GM23338 (cell line): ENCODE data around the gene GPC5. TPM values are rescaled to one million over a fixed set of nuclear protein-coding genes. Genes with fewer than 3 reads are reported as not detected.

Experiments
- ATAC-seq: fragments of 200-7000 bp; cut with Tn5 transposase; 3 replicates; pipeline ENCODE4 v1.9.1; 2020
- DNase-seq: peaks from one replicate; pipeline ENCODE4 v3.0.0-alpha.2; 2015; ENCODE audit warnings: low spot score
- H2AFZ ChIP-seq: fragments of 200-600 bp; sonication (generic); 2 replicates; pipeline ENCODE4 v1.8.0; 2016; ENCODE audit warnings: antibody characterized with exemption, mild to moderate bottlenecking, moderate library complexity
- H3F3A ChIP-seq: fragments of 200-600 bp; sonication (generic); replicated peaks from 2 replicates; pipeline ENCODE4 v1.8.0; 2017; ENCODE audit warnings: antibody characterized with exemption, mixed run types, low read depth
- H3K27ac ChIP-seq: fragments of 200-600 bp; sonication (generic); 2 replicates; pipeline ENCODE4 v1.6.1; 2016; ENCODE audit warnings: low read depth
- H3K27me3 ChIP-seq: fragments of 200-600 bp; sonication (generic); 2 replicates; pipeline ENCODE4 v1.8.0; 2016; ENCODE audit warnings: mild to moderate bottlenecking, mixed run types, moderate library complexity; ENCODE audit not compliant: insufficient read depth
- H3K36me3 ChIP-seq: fragments of 200-600 bp; sonication (generic); 2 replicates; pipeline ENCODE4 v1.8.0; 2016; ENCODE audit warnings: mild to moderate bottlenecking; ENCODE audit not compliant: insufficient read depth
- H3K4me1 ChIP-seq: fragments of 200-600 bp; sonication (generic); 2 replicates; pipeline ENCODE4 v1.8.0; 2016; ENCODE audit warnings: mild to moderate bottlenecking, moderate library complexity; ENCODE audit not compliant: insufficient read depth
- H3K4me2 ChIP-seq: fragments of 200-600 bp; sonication (generic); 2 replicates; pipeline ENCODE4 v1.7.1; 2017; ENCODE audit warnings: mixed run types
- H3K4me3 ChIP-seq: fragments of 200-600 bp; sonication (generic); 2 replicates; pipeline ENCODE4 v1.6.1; 2016; ENCODE audit warnings: mixed run types
- H3K79me2 ChIP-seq: fragments of 200-600 bp; sonication (generic); replicated peaks from 2 replicates; pipeline ENCODE4 v1.8.0; 2017; ENCODE audit warnings: mild to moderate bottlenecking; ENCODE audit not compliant: insufficient read depth
- H3K9me2 ChIP-seq: fragments of 200-600 bp; sonication (generic); 2 replicates; pipeline ENCODE4 v1.8.0; 2017; ENCODE audit not compliant: insufficient read depth
- H4K20me1 ChIP-seq: fragments of 200-600 bp; sonication (generic); replicated peaks from 2 replicates; pipeline ENCODE4 v1.8.0; 2017; ENCODE audit warnings: mild to moderate bottlenecking; ENCODE audit not compliant: insufficient read depth
- H3K27ac Mint-ChIP-seq: 2 replicates; pipeline ENCODE4 v1.8.0; 2020; ENCODE audit warnings: inconsistent platforms, mild to moderate bottlenecking, moderate library complexity, mixed read lengths
- H3K27me3 Mint-ChIP-seq: 3 replicates; pipeline ENCODE4 v1.8.0; 2022; ENCODE audit warnings: low read depth, mild to moderate bottlenecking, moderate library complexity, mixed read lengths, inconsistent platforms; ENCODE audit not compliant: insufficient read depth, poor library complexity
- H3K36me3 Mint-ChIP-seq: 3 replicates; pipeline ENCODE4 v1.8.0; 2021; ENCODE audit warnings: low read depth, mild to moderate bottlenecking, inconsistent platforms, moderate library complexity, mixed read lengths
- H3K4me1 Mint-ChIP-seq: 3 replicates; pipeline ENCODE4 v1.8.0; 2020; ENCODE audit warnings: mild to moderate bottlenecking, inconsistent platforms, mixed read lengths
- H3K4me3 Mint-ChIP-seq: 3 replicates; pipeline ENCODE4 v1.8.0; 2021; ENCODE audit warnings: moderate library complexity, mild to moderate bottlenecking, inconsistent platforms, mixed read lengths
- H3K9me3 Mint-ChIP-seq: 3 replicates; pipeline ENCODE4 v1.8.0; 2020; ENCODE audit warnings: moderate library complexity, mild to moderate bottlenecking, inconsistent platforms, mixed read lengths
- CREB1 ChIP-seq: fragments of 250-450 bp; sonication (Bioruptor Pico); IDR thresholded peaks from 2 replicates; pipeline ENCODE4 v1.5.0; 2020; ENCODE audit warnings: low read depth, mild to moderate bottlenecking, moderate library complexity
- EZH2 ChIP-seq: fragments of 200-600 bp; sonication (generic); IDR thresholded peaks from one replicate; pipeline ENCODE4 v1.8.0; 2017; ENCODE audit warnings: antibody characterized with exemption, mild to moderate bottlenecking, low read depth; ENCODE audit not compliant: unreplicated experiment
- EZH2phosphoT487 ChIP-seq: fragments of 200-600 bp; sonication (generic); IDR thresholded peaks from one replicate; pipeline ENCODE4 v1.8.1; 2018; ENCODE audit warnings: antibody characterized with exemption; ENCODE audit not compliant: unreplicated experiment
- POLR2AphosphoS5 ChIP-seq: IDR thresholded peaks from 2 replicates; pipeline ENCODE4 v1.6.1; 2016; ENCODE audit warnings: antibody characterized with exemption, low read depth
- ZNF114 ChIP-seq: fragments of 250-450 bp; sonication (Bioruptor Pico); IDR thresholded peaks from 2 replicates; pipeline ENCODE4 v1.5.0; 2020; ENCODE audit warnings: mild to moderate bottlenecking, moderate library complexity
- ZNF331 ChIP-seq: fragments of 250-450 bp; sonication (Bioruptor Pico); IDR thresholded peaks from 2 replicates; pipeline ENCODE4 v1.5.0; 2020; ENCODE audit warnings: low read depth, mild to moderate bottlenecking, moderate library complexity
- polyA plus RNA-seq: library from polyadenylated mRNA; unstranded; fragments of >200 nt; fragmentation: Nextera tagmentation; extraction: Ambion mirVana; gene quantifications from 2 replicates; pipeline ENCODE4 v1.2.1, GENCODE V29; 2016
- total RNA-seq: library from RNA; depleted of rRNA; stranded (reverse); fragments of >200 nt; shearing (Covaris generic); gene quantifications from 2 replicates; pipeline ENCODE4 v1.2.3, GENCODE V29; 2014
- TF ChIP-seq, protein P1 (sequence below): fragments of 250-450 bp; sonication (Bioruptor Pico); IDR thresholded peaks from 2 replicates; pipeline ENCODE4 v1.5.0; 2020; ENCODE audit warnings: mild to moderate bottlenecking, moderate library complexity
- TF ChIP-seq, protein P2 (sequence below): IDR thresholded peaks from 2 replicates; pipeline ENCODE4 v1.6.1; 2016; ENCODE audit warnings: antibody characterized with exemption
- TF ChIP-seq, protein P3 (sequence below): IDR thresholded peaks from one replicate; pipeline ENCODE4 v1.6.1; 2018; ENCODE audit warnings: antibody characterized with exemption; ENCODE audit not compliant: unreplicated experiment

Gene GPC5
- total and polyA plus RNA-seq, 2 experiments from 2014 or later = 0.95 to 1.1 TPM

DNA sequence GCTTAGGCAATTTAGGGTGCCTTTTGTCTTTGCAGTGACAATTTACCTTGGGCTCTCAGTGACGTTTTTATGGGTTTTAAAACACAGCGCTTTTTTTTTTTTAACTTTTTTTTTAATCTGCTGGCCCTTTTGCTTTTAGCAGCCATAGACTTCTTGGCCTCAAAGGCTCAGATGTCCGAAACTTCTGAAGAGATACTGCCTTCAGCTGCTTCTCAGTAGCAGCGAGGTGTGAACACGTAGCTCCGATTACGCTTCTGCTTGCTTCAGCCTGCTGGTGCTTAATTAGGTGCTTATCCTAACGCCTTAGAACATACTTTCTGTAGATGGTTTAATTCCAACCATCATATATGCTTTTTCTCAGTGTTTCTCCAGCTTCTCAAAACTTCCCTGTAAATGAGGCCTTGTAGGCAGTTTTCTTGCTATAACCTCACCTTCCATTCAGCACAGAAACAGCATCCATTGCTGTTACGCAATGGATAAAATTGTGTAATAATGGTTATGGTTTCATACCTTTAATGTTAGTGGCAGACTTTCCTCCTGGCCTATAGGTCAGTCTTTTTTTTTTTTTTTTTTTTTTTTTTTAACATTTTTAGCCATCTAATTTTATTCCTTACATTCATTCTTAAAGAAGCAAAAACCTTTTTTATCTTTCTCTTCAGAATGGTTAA is 723.9 kb downstream of the GPC5 start (continued):
- TF ChIP-seq, protein P1, sequence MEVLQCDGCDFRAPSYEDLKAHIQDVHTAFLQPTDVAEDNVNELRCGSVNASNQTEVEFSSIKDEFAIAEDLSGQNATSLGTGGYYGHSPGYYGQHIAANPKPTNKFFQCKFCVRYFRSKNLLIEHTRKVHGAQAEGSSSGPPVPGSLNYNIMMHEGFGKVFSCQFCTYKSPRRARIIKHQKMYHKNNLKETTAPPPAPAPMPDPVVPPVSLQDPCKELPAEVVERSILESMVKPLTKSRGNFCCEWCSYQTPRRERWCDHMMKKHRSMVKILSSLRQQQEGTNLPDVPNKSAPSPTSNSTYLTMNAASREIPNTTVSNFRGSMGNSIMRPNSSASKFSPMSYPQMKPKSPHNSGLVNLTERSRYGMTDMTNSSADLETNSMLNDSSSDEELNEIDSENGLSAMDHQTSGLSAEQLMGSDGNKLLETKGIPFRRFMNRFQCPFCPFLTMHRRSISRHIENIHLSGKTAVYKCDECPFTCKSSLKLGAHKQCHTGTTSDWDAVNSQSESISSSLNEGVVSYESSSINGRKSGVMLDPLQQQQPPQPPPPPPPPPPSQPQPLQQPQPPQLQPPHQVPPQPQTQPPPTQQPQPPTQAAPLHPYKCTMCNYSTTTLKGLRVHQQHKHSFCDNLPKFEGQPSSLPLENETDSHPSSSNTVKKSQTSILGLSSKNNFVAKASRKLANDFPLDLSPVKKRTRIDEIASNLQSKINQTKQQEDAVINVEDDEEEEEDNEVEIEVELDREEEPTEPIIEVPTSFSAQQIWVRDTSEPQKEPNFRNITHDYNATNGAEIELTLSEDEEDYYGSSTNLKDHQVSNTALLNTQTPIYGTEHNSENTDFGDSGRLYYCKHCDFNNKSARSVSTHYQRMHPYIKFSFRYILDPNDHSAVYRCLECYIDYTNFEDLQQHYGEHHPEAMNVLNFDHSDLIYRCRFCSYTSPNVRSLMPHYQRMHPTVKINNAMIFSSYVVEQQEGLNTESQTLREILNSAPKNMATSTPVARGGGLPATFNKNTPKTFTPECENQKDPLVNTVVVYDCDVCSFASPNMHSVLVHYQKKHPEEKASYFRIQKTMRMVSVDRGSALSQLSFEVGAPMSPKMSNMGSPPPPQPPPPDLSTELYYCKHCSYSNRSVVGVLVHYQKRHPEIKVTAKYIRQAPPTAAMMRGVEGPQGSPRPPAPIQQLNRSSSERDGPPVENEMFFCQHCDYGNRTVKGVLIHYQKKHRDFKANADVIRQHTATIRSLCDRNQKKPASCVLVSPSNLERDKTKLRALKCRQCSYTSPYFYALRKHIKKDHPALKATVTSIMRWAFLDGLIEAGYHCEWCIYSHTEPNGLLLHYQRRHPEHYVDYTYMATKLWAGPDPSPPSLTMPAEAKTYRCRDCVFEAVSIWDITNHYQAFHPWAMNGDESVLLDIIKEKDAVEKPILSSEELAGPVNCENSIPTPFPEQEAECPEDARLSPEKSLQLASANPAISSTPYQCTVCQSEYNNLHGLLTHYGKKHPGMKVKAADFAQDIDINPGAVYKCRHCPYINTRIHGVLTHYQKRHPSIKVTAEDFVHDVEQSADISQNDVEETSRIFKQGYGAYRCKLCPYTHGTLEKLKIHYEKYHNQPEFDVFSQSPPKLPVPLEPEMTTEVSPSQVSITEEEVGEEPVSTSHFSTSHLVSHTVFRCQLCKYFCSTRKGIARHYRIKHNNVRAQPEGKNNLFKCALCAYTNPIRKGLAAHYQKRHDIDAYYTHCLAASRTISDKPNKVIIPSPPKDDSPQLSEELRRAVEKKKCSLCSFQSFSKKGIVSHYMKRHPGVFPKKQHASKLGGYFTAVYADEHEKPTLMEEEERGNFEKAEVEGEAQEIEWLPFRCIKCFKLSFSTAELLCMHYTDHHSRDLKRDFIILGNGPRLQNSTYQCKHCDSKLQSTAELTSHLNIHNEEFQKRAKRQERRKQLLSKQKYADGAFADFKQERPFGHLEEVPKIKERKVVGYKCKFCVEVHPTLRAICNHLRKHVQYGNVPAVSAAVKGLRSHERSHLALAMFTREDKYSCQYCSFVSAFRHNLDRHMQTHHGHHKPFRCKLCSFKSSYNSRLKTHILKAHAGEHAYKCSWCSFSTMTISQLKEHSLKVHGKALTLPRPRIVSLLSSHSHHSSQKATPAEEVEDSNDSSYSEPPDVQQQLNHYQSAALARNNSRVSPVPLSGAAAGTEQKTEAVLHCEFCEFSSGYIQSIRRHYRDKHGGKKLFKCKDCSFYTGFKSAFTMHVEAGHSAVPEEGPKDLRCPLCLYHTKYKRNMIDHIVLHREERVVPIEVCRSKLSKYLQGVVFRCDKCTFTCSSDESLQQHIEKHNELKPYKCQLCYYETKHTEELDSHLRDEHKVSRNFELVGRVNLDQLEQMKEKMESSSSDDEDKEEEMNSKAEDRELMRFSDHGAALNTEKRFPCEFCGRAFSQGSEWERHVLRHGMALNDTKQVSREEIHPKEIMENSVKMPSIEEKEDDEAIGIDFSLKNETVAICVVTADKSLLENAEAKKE (CRISPR knock-in tag) = no peak
- no peak for TF ChIP-seq ZNF114 (CRISPR knock-in tag)

DNA sequence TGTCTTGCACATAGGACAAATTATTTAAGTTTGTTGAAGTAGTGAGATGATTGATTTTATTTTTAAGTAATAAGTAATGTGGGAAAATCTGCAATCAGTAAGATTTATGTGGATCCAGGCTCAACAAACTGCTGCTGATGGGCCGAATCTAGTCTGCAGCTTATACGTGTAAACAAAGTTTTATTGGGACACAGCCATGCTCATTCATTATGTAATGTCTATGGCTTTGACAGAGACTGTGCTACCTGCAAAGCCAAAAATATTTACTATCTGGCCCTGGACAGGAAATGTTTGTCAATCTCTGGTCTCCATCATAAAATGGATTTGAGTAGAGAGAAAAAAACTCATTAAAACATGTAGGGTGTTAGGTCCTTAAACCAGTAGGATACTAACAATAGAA is 728.0 kb downstream of the GPC5 start:
- Mint-ChIP-seq H3K27ac (no peak overlapping the region), H3K4me1 (no peaks in the 10 kb centered on the region; the same call in 2 of the 3 replicates), H3K9me3 (no peaks in the 10 kb centered on the region), H3K27me3 (no peaks in the 10 kb centered on the region), H3K4me3 (no peak overlapping the region), H3K36me3 (no peaks in the 10 kb centered on the region)
- H3K27me3 ChIP-seq = no peaks in the 10 kb centered on the region
- no peaks in the 10 kb centered on the region for H3F3A ChIP-seq
- no peak overlapping the region for H3K27ac ChIP-seq
- ATAC-seq (no peak), DNase-seq (no peak)
- H3K79me2 ChIP-seq = no peaks in the 10 kb centered on the region
- H3K4me2 ChIP-seq = no peak overlapping the region
- no peaks in the 10 kb centered on the region for H4K20me1 ChIP-seq
- no peaks in the 10 kb centered on the region for H3K36me3 ChIP-seq
- H2AFZ ChIP-seq = no peak overlapping the region
- no peaks in the 10 kb centered on the region for H3K9me2 ChIP-seq
- no peak overlapping the region for H3K4me3 ChIP-seq
- H3K4me1 ChIP-seq = no peaks in the 10 kb centered on the region
- TF ChIP-seq, protein P2, sequence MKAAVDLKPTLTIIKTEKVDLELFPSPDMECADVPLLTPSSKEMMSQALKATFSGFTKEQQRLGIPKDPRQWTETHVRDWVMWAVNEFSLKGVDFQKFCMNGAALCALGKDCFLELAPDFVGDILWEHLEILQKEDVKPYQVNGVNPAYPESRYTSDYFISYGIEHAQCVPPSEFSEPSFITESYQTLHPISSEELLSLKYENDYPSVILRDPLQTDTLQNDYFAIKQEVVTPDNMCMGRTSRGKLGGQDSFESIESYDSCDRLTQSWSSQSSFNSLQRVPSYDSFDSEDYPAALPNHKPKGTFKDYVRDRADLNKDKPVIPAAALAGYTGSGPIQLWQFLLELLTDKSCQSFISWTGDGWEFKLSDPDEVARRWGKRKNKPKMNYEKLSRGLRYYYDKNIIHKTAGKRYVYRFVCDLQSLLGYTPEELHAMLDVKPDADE = no peak
- TF ChIP-seq CREB1 (no peak), ZNF331 (CRISPR knock-in tag) (no peak), EZH2phosphoT487 (no peak), POLR2AphosphoS5 (no peak), EZH2 (no peak)
- TF ChIP-seq, protein P3, sequence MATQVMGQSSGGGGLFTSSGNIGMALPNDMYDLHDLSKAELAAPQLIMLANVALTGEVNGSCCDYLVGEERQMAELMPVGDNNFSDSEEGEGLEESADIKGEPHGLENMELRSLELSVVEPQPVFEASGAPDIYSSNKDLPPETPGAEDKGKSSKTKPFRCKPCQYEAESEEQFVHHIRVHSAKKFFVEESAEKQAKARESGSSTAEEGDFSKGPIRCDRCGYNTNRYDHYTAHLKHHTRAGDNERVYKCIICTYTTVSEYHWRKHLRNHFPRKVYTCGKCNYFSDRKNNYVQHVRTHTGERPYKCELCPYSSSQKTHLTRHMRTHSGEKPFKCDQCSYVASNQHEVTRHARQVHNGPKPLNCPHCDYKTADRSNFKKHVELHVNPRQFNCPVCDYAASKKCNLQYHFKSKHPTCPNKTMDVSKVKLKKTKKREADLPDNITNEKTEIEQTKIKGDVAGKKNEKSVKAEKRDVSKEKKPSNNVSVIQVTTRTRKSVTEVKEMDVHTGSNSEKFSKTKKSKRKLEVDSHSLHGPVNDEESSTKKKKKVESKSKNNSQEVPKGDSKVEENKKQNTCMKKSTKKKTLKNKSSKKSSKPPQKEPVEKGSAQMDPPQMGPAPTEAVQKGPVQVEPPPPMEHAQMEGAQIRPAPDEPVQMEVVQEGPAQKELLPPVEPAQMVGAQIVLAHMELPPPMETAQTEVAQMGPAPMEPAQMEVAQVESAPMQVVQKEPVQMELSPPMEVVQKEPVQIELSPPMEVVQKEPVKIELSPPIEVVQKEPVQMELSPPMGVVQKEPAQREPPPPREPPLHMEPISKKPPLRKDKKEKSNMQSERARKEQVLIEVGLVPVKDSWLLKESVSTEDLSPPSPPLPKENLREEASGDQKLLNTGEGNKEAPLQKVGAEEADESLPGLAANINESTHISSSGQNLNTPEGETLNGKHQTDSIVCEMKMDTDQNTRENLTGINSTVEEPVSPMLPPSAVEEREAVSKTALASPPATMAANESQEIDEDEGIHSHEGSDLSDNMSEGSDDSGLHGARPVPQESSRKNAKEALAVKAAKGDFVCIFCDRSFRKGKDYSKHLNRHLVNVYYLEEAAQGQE = no peak
